Cardiac septum (tissue), 1 donor: ENCODE results near the gene BTD. TPM values are rescaled to one million over a fixed set of nuclear protein-coding genes. Genes with fewer than 3 reads are reported as not detected.
A peak's percentile ranks its signal among the peaks of the same experiment; 100 is the strongest.

Experiments used
- DNase-seq: peaks from one replicate; pipeline ENCODE4 v3.0.0-alpha.2; 2020; ENCODE audit warnings: low spot score
- intact Hi-C: fragments of 100-400 bp; cut with DNase I; formaldehyde crosslinking; loops from one replicate; pipeline ENCODE4 v1.14.0; 2022
- long read RNA-seq: library from polyadenylated mRNA; unstranded; transcript quantifications from one replicate; pipeline ENCODE4 v2.0.0, GENCODE V29; 2021
- total RNA-seq: library from RNA; stranded (reverse); fragmentation: NEBNext Ultra II Directional; extraction: Animal tissue kit (Norgen Biotek cat#: 25700); gene quantifications from one replicate; pipeline ENCODE4 v1.2.1, GENCODE V29; 2021
- donor health status: DM: no; HTN: no; CAD: no.

The BTD gene, protein sequence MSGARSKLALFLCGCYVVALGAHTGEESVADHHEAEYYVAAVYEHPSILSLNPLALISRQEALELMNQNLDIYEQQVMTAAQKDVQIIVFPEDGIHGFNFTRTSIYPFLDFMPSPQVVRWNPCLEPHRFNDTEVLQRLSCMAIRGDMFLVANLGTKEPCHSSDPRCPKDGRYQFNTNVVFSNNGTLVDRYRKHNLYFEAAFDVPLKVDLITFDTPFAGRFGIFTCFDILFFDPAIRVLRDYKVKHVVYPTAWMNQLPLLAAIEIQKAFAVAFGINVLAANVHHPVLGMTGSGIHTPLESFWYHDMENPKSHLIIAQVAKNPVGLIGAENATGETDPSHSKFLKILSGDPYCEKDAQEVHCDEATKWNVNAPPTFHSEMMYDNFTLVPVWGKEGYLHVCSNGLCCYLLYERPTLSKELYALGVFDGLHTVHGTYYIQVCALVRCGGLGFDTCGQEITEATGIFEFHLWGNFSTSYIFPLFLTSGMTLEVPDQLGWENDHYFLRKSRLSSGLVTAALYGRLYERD
- total RNA-seq, result 7.7 TPM
- long read RNA-seq, full-length matches to known transcripts, result 12 of 15 reads
- long read RNA-seq, partial matches to known transcripts, result 1 of 15 reads
- long read RNA-seq, other reads (novel, unspliced or antisense), result 2 of 15 reads

- intact Hi-C loops, result no loop called here
- DNase-seq, result peak; percentile 98
Measured at GRCh38 chr3:15601399-15602145, at the start of gene BTD, which contains the start of gene HACL1. TSS of gene BTD (plus strand) at chr3:15601745. CDS start at chr3:15635440, 33,695 bp downstream. TSS of gene HACL1 (minus strand) at chr3:15601569. CDS start at chr3:15601463, 106 bp downstream.

GRCh38 chr3:15551902-15552301 is 49.6 kb upstream of the BTD start:
- intact Hi-C loops, result loop anchor here (2.0 kb wide), 1 partner anchor 55 kb away; no protein-coding TSS in a partner anchor
- no peak for DNase-seq

DNA sequence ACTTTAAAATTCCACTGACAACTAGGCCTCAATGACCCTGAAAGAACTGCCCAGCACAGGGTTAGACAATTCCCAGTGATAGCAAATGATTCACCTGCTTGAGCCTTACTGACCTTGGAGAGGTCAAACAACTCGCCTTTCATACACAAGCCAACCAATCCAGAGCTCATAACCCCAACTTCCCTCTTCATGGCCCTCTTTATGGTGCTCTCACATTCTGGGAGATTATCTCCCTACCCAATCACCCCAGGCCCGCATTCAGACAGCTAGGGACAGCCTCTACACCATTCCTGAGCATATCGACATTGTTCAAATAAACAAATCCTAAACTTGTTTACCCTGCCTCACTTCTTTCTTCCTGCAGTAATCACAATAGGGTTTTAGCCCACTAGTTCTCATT is 47.8 kb upstream of the BTD start:
- DNase-seq, result no peak
- intact Hi-C loops, result loop anchor here (2.0 kb wide), 1 partner anchor 57 kb away; no protein-coding TSS in a partner anchor

DNA sequence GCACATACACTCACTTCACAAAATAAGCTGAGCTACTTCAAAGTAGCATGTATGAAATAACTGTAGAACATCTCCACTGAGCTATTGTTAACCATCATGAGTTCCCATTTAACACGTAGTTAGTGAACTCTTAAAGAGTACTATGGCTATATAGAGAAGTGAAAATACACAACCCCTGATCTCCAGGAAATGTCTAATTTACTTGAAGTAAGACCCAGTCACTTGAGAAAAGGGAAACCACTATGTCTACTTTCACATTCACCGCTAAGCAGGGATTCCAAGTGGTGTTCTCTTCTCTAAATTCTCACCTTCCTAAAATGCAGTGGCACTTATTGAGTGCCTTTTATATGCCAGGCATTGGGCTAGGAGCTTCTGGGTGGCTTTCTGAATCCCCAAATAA is 45.0 kb upstream of the BTD start:
- intact Hi-C loops, result loop anchor here (2.0 kb wide), 2 partner anchors 130 to 354 kb away; partner anchors contain the start of genes EAF1 and METTL6
- no peak for DNase-seq

DNA sequence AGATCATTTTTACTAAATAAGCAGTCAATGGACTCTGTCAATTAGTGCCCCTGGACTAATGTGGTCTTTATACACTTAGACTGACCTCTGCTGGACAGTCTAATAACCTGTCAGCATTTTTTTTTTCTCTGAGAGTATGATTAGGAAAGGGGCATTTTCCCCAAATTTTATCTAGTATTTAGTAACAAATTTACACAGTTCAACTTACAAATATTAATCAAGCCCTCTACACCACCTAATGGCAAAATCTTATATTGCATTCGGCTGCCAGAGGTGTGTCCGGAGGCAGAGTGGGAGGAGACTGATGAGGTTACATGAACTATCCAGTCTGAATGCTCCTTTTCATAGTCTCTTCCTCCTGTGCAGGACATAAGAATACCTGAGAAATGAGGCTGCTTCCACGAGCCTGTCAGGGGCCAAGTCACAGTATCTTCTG is 44.0 kb upstream of the BTD start:
- intact Hi-C loops, result loop anchor here (2.0 kb wide), 2 partner anchors 131 to 355 kb away; partner anchors contain the start of genes EAF1 and METTL6

GRCh38 chr3:15558581-15558980 is 43.0 kb upstream of the BTD start:
- intact Hi-C loops, result no loop called here
- no peak for DNase-seq

More for the DNA sequence above, 44.0 kb upstream of the BTD start:
- DNase-seq, result no peak

DNA sequence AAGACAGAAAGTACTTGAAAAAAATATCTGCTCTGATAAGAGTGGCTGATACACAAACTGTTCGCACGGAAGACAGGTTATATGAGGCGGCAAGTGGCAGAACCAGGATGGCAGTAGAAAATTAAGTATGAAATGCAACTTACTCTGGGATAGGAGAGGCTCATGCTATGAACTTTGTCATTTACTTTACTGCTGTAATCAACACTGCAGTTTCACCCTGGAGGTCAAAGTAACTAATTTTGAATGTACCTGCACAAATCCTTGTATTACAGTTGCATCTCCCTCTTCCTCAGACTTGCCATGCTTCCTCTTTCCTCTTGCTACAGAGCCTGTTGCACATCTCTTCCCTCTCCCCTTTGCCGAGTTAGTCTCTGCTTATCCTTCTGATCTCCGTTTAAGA is 39.0 kb upstream of the BTD start:
- no peak for DNase-seq
- intact Hi-C loops, result no loop called here

DNA sequence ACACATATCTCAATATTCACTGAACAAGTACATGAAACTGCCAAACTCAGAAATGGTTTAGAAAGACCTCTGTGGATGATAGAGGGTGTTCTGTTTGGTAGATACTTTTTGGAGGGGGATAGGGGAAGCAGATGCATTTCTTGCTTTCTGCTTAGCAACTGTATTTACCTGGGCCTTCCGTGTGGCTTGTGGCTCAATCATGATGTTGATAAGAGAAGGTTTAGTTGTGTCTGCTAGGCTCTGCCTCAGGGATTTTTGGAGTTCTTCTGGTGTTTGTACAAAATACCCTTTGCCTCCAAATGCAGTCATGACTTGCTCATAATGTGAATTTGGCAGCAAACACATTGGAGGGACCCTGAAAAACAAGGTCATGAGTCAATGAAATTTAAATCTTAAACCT is 38.4 kb upstream of the BTD start:
- intact Hi-C loops, result no loop called here
- no peak for DNase-seq

DNA sequence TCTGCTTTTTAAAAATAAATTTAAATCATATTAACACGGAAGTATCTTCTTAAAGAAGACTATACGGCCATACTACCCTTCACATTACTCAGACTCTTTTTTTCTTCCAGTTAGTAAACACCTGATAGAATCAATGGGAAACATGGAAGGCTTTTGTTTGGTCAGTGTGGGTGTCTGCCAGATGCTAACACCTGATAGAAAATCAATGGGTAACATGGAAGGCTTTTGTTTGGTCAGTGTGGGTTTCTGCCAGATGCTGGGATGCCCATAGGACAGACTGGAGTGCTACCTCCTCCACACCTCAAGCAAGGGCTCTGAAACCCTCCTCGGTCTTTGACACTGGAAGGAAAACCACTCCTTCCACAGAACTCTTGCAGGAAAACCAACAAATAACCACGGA is 29.4 kb upstream of the BTD start:
- no peak for DNase-seq
- intact Hi-C loops, result loop anchor here (10.0 kb wide), 1 partner anchor 337 kb away; no protein-coding TSS in a partner anchor

GRCh38 chr3:15575446-15575845 is 26.1 kb upstream of the BTD start:
- intact Hi-C loops, result loop anchor here (10.0 kb wide), 1 partner anchor 341 kb away; no protein-coding TSS in a partner anchor
- DNase-seq, result no peak

- DNase-seq, result no peak
- intact Hi-C loops, result loop anchor here (10.0 kb wide), 1 partner anchor 342 kb away; no protein-coding TSS in a partner anchor
Measured at GRCh38 chr3:15576475-15576874, 25.1 kb upstream of the BTD start.

GRCh38 chr3:15578289-15578867 is 23.2 kb upstream of the BTD start:
- DNase-seq, result no peak
- intact Hi-C loops, result loop anchor here (10.0 kb wide), 1 partner anchor 344 kb away; no protein-coding TSS in a partner anchor

DNA sequence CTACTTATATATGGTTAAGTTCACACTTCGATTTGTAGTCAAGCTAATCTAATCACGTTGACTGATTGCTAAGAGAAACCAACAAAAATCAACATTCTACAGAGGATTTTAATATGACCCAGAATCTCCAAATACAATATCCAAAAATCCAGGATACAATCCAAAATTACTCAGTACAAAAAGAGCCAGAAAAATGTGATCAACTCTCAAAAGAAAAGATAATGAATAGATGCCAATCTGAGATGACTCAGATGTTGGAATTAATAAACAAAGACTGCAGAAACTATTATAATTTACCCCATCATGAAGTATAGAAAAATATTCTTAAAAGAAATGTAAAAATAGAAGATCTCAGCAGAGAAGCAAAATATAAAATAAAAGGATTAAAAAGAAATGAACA is 22.5 kb upstream of the BTD start:
- no peak for DNase-seq
- intact Hi-C loops, result loop anchor here (10.0 kb wide), 1 partner anchor 344 kb away; no protein-coding TSS in a partner anchor

DNA sequence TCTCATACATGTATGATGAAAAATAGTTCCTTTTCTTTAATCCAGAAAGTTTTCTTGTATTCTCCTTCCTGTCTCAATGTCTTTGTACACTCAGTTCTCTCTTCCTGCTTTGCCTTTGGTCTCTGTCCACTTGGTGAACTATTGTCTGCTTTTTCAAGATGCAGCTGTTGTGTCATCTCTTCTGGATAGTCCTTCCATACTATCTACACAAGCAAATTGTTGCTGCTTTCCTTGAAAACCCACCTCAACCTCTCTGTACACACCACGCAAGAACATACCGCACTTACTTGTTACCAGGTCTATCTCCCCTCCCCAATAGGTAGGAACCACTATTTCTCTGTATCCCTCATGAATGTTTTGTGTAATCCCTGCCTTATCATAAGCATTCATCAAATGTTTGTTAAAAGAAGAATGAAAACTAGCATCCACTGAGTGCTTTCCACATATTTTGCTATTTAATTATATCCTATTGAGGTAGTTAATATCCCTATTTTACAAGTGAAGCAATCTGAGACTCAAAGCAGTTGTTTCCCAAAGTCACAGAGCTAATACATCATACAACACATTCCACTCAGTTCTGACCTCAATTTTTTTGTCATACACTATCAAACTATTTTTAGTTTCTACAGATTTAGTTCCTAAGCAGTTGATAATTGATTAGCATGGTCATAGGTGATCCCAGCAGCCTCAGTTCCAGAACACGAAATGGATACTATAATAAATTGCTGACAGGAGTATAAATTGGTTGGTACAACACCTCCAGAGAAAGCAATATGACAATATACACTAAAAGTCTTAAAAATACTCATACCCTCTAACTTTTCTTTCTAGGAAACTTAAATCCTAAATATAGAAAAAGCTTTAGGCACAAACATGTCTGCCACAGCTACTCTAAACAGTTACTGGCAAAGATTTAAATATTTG is 19.8 kb upstream of the BTD start:
- no peak for DNase-seq
- intact Hi-C loops, result no loop called here

- intact Hi-C loops, result no loop called here
Measured at GRCh38 chr3:15585111-15585845, 16.3 kb upstream of the BTD start.

GRCh38 chr3:15591242-15591641 is 10.3 kb upstream of the BTD start:
- intact Hi-C loops, result no loop called here
- no peak for DNase-seq

More at GRCh38 chr3:15585111-15585845, 16.3 kb upstream of the BTD start:
- no peak for DNase-seq

- no peak for DNase-seq
- intact Hi-C loops, result no loop called here
Measured at GRCh38 chr3:15591928-15592327, 9.6 kb upstream of the BTD start.

GRCh38 chr3:15592968-15593367 is 8.6 kb upstream of the BTD start:
- intact Hi-C loops, result no loop called here
- no peak for DNase-seq
